Astrocyte of the spinal cord (primary cell): ENCODE results near the gene ANKRD33B.
"Not testable (repeated sequence)": the region's sequence is repeated elsewhere in the genome, so short reads cannot be mapped to it uniquely, and the experiment has no call there.

ENCODE experiments used
- DNase-seq: peaks from one replicate; pipeline ENCODE4 v3.0.0; 2011; ENCODE audit warnings: low read depth, low spot score
- H3K4me3 ChIP-seq: 2 replicates; pipeline ENCODE4 v1.5.1; 2011; ENCODE audit warnings: low read depth, mild to moderate bottlenecking, low read length, moderate library complexity
- in situ Hi-C: cut with HindIII; loops from 2 replicates; pipeline ENCODE4 v1.10.0; 2017; ENCODE audit warnings: low sequenced_read_pairs
- TF ChIP-seq, protein P1 (sequence below): IDR thresholded peaks from 2 replicates; pipeline ENCODE4 v1.5.1; 2012; ENCODE audit warnings: low read depth, mild to moderate bottlenecking, low read length, inconsistent platforms

ANKRD33B gene

DNA sequence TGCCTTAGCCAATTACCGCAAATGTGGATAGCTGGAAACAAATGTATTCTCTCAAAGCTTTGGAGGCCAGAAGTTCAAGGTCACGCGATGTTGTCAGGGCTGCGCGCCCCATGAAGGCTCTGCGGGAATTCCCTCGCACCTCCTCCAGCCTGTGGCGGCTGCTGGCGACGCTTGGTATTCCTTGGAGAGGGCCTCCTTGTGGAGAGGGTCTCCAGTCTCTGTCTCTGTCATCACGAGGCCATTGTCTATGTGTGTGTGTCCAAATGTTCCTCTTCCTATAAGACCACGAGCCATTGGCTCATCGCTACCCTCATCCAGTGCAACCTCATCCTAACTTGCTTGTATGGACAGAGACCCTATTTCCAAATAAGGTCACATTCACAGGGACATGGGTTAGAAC, 97.5 kb downstream of the ANKRD33B start:
- in situ Hi-C loops, result no loop called here
- TF ChIP-seq, protein P1, sequence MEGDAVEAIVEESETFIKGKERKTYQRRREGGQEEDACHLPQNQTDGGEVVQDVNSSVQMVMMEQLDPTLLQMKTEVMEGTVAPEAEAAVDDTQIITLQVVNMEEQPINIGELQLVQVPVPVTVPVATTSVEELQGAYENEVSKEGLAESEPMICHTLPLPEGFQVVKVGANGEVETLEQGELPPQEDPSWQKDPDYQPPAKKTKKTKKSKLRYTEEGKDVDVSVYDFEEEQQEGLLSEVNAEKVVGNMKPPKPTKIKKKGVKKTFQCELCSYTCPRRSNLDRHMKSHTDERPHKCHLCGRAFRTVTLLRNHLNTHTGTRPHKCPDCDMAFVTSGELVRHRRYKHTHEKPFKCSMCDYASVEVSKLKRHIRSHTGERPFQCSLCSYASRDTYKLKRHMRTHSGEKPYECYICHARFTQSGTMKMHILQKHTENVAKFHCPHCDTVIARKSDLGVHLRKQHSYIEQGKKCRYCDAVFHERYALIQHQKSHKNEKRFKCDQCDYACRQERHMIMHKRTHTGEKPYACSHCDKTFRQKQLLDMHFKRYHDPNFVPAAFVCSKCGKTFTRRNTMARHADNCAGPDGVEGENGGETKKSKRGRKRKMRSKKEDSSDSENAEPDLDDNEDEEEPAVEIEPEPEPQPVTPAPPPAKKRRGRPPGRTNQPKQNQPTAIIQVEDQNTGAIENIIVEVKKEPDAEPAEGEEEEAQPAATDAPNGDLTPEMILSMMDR, result no peak
- DNase-seq, result no peak
- H3K4me3 ChIP-seq, result no peak overlapping the region

DNA sequence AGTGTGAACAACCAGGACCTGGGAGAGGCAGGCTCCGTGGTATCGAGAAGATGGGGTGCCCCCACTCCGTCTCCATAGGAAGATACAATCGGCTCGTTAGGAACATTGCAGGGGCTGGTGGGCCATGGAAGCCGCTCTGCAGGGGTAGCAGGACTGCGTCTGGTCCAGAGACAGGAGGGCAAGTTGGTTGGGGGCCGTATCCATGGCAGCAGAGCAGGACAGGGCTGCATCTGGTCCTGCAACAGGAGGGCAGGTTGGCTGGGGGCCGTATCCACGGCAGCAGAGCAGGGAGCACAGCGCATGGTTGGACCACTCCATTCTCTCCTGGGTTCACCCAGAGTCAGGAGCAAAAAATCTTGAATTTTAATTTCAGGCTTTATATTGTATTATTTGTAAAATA, 98.2 kb downstream of the ANKRD33B start:
- no peak for DNase-seq
- no peak overlapping the region for H3K4me3 ChIP-seq
- TF ChIP-seq, protein P1, result no peak
- in situ Hi-C loops, result no loop called here

DNA sequence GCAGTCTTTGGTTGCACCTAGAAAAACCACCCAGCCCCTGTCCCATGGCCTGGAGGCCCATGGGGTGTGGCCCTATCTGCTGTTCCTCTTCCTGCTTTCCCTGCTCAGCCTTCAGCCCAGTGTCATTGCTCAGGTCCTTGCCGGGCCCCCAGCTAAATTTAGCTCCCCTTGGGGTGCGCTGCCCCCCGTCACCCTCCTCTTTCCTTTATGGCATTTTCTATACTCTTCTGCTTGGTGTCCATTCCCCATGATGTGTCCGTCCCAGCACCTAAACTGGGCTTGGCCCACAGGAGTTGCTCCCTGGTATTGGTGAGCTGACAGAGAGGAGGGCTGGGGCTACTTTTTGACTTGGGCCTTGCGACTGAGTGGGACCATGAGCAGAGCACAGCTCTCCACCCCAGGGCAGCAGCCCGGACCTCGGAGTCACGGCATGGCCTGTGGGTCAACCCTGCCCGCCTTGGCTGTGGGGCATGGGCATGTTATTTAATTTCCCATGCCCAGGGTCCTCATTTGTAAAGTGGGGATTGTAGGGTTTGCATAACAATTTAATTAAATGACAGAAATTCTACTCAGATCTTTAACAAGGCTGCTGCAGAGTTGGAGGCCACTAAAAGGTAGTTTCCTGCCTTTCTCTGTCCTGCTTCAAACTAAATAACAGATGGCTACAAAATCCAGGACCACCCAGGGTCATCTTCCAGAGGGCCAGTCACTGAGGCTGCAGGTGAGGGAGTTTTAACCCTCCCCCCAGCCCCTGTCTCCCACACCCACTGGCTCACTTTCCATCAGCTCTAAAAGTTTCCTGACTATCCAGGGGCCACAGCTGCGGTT, 99.0 kb downstream of the ANKRD33B start:
- H3K4me3 ChIP-seq, result no peak overlapping the region
- no peak for DNase-seq
- in situ Hi-C loops, result no loop called here
- TF ChIP-seq, protein P1, result no peak

DNA sequence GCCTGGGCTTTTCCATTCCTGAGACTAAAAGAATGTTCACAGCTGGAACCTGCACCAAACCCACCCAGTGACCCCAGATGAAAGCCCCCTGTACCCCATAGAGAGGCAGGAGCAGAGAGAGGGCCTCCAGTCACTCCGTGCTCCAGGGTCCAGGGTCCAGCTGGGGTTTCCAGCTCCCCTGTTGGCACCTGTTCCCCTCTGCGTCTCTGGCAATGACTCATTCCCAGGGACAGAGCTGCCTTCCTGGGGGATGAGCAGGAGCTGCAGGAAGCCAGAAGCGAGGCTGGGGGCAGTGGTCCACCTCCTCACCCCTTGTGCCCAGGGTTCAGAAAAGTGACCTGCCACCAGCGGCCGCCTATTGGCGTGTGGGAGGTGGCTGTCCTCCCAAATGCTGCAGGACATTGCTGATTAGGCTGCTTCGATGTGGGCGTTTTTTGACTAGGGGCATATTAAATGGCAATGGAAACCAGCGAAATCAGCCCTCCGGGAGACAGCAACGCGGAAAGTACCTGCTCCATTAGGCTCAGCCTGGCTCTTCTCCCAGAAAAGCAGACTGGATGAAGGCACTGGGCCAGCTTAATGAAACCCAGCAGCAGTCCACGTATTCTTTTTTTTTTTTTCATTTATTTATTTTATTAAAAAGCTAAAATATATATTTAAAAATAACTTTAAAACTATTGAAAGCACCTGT, 99.8 kb downstream of the ANKRD33B start:
- in situ Hi-C loops, result no loop called here
- no peak overlapping the region for H3K4me3 ChIP-seq
- peak; percentile 38 for DNase-seq
- TF ChIP-seq, protein P1, result no peak

DNA sequence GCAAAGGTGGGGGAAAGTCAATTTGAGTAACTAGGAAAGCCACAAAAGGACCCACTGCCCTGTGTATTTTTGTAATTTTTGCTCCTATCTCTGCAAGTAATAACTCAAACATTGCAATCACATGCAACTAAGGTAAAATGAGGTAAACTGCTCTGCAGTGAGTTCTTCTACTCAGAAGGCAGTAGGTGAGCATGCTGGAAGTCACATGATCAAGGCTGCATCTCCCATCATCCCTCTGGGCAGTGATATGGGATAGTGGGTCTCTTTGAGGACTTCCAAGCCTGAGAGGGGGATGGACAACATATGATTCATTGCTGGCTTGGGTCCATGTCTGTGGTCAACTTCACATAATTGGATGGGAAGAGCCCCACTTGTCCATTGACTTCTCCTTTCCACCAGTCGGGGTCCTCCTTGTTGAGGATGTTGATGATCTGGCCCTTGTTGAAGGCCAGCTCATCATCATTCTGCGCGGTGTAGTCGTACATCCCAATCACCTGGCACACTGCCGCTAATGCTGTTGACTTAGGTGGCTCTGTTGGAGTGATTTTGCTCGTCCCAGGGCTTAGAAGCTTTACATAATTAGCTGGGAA, 100.4 kb downstream of the ANKRD33B start:
- H3K4me3 ChIP-seq, in situ Hi-C loops: not testable (repeated sequence)
- DNase-seq, result peak; percentile 26

DNA sequence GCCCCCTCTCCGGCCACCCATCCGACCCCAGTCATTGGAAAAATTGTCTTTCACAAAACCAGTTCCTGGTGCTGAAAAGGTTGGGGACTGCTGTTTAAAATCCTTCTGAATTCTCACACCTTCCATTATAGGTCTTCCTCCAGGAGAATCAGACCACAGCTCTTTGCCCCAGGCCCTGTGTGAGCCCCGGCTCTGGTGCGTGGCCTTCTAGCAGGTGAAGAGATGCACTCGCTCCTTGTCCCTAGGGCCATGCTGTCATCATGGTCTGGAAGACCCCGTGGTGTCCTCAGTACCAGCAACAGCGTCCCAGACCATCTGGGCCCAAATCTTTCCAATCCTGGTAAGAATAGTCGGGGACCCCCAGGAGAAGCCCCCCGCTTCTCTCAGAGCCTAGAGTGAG, 101.9 kb downstream of the ANKRD33B start:
- H3K4me3 ChIP-seq, result no peak overlapping the region
- no peak for DNase-seq
- in situ Hi-C loops, result no loop called here
- TF ChIP-seq, protein P1, result no peak
